MCF 10A (cell line): ENCODE data around the gene DLEC1. TPM values are rescaled to one million over a fixed set of nuclear protein-coding genes. Genes with fewer than 3 reads are reported as not detected.

Experiments used
- total RNA-seq: library from RNA; stranded (reverse); gene quantifications from 2 replicates; pipeline ENCODE4 v1.2.3, GENCODE V29; 2022

The DLEC1 gene
- total RNA-seq, 1 experiment from 2014 or later: 1.3 TPM

Other genes with a start within 250 kb of the DLEC1 start
- 28.6 and 38.8 TPM in 2 replicates for gene CTDSPL, start 177.3 kb upstream of the DLEC1 start, total RNA-seq
- not detected in 2 replicates for gene VILL, start 48.4 kb upstream of the DLEC1 start, total RNA-seq
- gene PLCD1, start 9.6 kb upstream of the DLEC1 start, total RNA-seq: 1.8 and 3.1 TPM in 2 replicates
- gene ACAA1, start 97.9 kb downstream of the DLEC1 start, total RNA-seq: 36.6 and 46.7 TPM in 2 replicates
- 19.7 and 21.2 TPM in 2 replicates for gene MYD88, start 99.5 kb downstream of the DLEC1 start, total RNA-seq
- gene OXSR1, start 126.3 kb downstream of the DLEC1 start, total RNA-seq: 71.7 and 75.5 TPM in 2 replicates
- 1.7 and 1.9 TPM in 2 replicates for gene SLC22A13, start 226.6 kb downstream of the DLEC1 start, total RNA-seq
- 0.44 and 0.64 TPM in 2 replicates for gene SLC22A14, start 243.1 kb downstream of the DLEC1 start, total RNA-seq